Measurements from ENCODE around the gene ADGRF5.
"Not testable (repeated sequence)": the region's sequence is repeated elsewhere in the genome, so short reads cannot be mapped to it uniquely, and the experiment has no call there.

DNA sequence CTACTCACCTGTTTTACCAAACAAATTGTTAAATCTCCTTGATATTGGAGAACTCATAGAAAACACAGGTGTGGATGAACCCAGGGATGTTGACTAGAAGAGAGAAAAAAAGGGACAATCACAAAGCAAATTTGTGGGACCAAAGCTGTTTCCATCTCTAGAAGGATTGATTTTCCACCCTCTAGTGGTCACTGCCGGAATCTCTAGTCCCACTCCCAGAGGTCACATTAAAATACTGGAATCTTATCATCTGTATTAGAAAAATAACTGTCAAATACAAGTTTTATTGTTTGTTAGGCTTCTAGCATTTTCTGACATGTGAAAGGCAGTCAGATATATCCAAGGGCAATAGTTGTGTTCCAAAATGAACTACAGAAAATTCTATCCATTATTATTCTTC is 65.8 kb downstream of the ADGRF5 start:
- TF ChIP-seq, protein P1, sequence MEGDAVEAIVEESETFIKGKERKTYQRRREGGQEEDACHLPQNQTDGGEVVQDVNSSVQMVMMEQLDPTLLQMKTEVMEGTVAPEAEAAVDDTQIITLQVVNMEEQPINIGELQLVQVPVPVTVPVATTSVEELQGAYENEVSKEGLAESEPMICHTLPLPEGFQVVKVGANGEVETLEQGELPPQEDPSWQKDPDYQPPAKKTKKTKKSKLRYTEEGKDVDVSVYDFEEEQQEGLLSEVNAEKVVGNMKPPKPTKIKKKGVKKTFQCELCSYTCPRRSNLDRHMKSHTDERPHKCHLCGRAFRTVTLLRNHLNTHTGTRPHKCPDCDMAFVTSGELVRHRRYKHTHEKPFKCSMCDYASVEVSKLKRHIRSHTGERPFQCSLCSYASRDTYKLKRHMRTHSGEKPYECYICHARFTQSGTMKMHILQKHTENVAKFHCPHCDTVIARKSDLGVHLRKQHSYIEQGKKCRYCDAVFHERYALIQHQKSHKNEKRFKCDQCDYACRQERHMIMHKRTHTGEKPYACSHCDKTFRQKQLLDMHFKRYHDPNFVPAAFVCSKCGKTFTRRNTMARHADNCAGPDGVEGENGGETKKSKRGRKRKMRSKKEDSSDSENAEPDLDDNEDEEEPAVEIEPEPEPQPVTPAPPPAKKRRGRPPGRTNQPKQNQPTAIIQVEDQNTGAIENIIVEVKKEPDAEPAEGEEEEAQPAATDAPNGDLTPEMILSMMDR (IDR thresholded peaks at IDR 0.05), result peak in 2 of 4 experiments; percentile 21 to 64
- TF ChIP-seq POLR2AphosphoS5 (IDR thresholded peaks at IDR 0.05), result not testable (repeated sequence)

Data from sigmoid colon (tissue), 4 donors.